IPS-NIHi11 (cell line): Measurements from ENCODE around the gene ZBTB26.
A peak's percentile ranks its signal among the peaks of the same experiment; 100 is the strongest.
"Not testable (repeated sequence)": the region's sequence is repeated elsewhere in the genome, so short reads cannot be mapped to it uniquely, and the experiment has no call there.

ENCODE experiments used
- DNase-seq: peaks from one replicate; pipeline ENCODE4 v3.0.0; 2012; ENCODE audit warnings: mixed read lengths, low spot score

Gene ZBTB26

DNA sequence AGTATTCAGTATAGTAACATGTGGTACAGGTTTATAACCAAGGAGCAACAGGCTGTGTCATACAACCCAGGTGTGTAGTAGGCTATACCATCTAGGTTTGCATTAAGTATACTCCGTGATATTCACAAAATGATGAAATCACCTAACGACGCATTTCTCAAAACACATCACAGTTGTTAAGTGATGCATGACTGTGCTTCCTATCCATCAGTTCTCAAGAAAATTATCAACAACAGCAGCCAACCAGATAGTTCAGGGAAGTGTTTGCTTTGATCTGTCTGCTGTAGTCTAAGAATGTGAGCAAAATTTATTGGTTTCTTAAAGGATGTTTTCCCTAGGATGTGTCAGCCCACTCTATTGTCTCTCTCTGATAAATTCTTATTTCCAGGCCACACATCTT is 7.4 kb downstream of the ZBTB26 start:
- no peak for DNase-seq

DNA sequence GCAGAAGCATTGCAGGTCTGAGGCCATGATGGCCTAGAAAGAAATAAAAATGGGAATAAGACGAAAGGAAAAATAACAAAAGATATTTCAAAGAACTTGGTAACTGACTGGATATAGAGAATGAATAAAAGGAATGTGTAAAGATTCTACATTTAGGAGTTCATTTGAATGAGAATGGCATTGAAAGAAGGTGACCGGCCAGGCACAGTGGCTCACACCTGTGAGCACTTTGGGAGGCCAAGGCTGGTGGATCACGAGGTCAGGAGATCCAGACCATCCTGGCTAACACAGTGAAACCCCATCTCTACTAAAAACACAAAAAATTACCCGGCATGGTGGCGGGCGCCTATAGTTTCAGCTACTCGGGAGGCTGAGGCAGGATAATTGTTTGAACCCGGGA is 8.6 kb downstream of the ZBTB26 start:
- no peak for DNase-seq

DNA sequence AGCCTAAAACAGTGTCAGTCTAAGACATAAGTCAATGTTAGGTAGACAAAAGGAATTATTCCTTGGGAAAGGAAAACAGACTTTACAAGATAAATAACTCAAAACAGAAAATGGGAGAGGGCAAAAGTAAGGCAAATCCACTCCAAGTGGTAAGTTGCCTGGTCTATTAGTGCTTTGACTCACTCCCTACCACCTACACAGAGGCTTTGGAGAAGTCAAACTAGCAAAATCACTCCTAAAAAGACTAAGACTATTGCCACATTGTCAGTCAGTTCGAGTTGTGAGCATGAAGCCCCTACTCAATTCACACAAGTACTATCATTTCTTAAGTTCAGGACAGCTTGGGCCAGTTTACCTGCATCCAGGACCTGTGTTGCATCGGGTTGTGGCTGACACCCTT is 13.0 kb downstream of the ZBTB26 start:
- DNase-seq, result no peak

DNA sequence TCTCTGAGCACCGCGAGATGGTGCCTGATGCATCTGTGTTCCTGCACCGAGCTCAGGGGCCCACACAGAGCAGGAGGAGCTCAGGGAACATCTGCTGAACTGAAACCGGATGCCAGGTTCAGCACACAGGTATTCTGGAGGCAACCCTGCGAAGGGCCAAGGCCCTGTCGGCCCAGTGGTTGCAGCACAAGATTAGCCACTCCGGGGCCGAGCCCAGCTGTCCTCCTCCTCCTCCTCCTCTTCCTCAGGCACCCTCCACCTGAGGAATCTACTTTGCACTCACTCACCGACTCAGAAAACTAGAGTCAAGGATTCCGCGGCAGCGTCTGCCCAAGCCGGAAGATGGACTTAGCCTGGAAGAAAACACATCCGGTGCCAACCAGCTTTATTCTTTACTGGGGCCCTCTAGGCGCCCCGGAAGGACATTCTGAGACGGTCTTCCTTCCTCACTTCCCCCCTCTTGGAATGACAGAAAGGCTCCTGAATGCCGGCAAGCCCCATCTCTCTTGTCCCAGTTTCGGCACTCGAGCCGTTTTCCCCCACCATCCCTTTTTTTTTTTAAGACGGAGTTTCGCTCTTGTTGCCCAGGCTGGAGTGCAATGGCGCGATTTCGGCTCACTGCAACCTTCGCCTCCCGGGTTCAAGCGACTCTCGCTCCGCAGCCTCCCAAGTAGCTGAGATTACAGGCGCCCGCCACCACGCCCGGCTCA is 18.2 kb downstream of the ZBTB26 start, which contains the start of gene ZBTB6:
ZBTB6 (minus strand) TSS at position 360 of the 710 bp plus-strand sequence. CDS start 1,251 bp downstream, outside the sequence.
- DNase-seq, result peak; percentile 76

DNA sequence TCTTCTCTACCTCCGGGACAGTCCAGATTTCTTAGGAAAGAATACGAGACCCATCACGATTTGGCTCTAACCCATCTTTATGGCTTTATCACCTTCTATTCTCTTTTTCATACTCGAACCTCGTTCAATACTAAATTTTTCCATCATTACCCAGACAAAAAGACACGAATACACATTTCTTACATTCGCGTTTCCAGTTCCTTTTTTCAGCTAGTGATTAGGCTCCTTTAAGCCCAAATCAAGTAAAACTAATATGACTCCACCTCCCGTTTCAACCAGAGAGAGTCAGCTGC is 18.7 kb downstream of the ZBTB26 start:
- DNase-seq, result no peak

DNA sequence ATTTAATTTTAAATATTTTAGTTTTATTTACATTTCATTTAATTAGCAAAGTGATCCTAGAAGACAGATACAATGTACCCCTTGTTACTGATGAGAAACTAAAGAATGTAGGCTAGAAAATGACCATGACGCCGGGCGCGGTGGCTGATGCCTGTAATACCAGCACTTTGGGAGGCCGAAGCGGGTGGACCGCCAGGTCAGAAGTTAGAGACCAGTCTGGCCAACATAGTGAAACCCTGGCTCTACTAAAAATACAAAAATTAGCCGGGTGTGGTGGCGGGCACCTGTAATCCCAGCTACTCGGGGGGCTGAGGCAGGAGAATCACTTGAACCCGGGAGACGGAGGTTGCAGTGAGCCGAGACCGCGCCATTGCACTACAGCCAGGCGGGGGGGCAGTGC is 25.2 kb downstream of the ZBTB26 start:
- DNase-seq, result not testable (repeated sequence)

DNA sequence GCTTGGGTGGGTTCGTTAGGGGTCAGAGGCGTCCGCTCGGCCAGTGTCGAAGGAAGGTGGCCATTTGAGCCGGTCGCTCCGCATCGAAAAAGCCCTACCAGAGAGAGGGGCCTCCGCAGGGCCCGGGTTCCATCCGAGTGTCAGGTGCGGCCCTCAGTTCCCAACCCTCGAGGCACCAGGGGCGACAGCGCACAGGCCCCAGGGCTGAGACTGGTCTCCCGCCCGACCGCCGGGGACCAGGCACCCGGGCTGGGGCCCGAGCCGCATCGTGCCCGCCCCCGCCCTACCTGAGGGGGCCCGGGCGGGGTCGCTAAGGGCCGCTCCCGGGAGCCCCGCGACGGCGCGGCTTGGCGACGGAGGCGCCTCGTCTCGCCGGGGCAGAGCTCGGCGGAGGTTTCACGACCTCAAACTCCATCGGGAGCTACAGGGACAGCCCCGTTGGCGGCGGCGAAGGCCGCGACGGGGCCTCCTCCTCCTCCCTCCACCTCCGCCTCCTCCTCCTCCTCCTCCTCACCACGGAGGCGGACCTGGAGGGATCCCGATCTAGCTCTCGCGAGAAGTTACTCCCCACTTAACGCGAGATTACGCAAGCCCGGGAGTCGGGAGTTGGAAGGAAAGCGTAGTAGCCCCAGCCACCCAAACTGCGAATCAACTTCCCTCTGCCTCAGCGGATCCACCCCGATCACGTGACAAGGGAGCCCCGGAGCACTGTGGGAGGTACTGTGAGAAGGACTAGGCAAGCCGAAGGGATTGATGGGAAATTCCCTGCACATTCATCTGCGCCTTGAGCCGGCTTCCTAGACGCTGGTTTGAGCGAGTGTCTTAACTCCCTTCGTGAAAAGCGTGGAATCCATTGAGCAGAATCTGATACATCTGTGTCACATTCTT is 26.2 kb downstream of the ZBTB26 start, which contains the start of gene RC3H2:
RC3H2 (minus strand) TSS at position 537 of the 888 bp plus-strand sequence. CDS start 7,850 bp downstream, outside the sequence.
- DNase-seq, result peak; percentile 93

DNA sequence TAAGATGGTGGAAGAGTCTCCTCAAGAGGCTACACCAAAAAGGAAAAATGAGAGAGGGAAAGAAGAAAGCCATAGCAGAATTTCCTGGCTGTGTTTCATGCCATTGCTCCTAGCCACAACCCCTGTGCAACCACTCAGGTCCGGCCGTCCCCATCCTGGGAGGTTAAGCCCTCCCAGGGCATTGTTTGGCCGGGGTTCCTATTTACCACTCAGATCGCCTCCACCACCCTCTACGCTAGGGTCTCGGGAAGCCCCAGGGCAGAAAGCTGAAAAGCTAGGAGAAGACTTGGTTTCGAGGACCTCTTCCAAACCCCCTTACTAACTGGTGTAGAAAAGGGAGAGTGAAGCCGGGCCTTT is 26.9 kb downstream of the ZBTB26 start:
- peak; percentile 47 for DNase-seq

DNA sequence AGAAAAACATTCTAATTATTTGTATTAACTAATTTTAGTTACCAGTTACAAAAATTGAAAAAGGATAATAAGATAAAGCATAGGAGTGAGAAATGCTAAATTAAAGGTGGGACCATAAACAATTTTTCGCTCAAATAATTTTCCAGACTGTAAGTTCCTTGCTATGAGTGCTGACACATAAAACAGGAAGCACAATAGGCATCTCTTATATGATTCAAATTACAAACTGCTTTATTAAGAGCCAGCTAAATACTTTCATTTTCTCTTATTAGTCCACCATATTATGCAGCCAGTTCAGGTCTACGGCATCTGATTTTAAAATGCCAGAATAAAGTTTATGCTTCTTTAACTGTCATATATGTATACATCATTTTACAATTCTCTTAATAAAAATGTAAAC is 30.5 kb downstream of the ZBTB26 start:
- DNase-seq, result no peak

DNA sequence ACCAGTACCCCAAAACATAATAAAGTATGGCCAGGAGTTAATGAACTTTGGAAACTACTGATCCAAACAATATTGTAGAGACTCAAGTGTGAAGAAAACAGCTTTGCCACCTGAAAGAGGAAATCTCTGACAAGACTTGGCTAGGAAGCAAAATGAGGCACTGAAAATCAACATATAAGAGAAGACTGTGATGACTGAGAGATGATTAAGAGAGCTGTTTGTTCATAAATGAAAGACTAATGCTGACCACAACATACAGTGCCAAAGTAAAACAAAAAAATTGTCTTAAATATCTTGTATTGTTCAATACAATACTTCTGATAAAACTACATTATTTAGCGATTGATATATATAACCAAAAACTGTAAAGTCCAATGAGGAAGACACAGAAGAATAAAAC is 33.3 kb downstream of the ZBTB26 start:
- no peak for DNase-seq

DNA sequence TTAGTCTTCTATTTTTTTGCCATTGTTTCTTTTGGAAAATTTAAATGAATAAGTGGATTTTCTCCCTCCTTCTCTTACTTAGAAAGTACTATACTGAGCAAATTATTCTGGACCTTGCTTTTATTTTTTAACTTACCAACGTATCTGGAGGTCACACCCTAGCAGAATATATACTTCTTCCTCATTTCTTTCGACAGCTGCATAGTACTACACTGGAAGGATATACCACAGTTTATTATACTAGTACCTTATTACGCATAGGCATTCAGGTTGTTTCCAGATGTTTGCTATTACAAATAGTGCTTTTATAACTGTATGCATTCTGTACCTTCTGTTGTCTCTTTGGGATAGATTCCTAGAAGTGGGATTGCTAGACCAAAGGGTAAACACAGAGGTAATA is 42.8 kb downstream of the ZBTB26 start:
- DNase-seq, result no peak

DNA sequence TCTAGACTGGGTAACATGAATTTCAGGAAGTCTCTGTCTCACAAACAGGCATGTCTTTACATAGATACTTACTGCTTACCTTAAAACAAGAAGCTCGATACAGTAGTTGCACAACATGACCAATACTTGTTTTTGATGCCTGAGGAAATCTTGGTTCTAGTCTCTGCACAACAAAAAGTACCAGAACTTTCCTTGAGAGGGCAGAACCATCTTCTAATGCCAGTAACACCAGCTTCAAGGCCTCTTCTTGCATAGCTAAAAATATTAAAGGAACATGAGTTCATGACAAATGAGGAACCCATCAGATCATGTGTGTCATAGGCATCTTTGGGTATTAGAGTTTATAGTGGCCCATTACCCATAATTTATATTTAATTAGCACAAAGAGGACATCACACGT is 48.2 kb downstream of the ZBTB26 start:
- no peak for DNase-seq

DNA sequence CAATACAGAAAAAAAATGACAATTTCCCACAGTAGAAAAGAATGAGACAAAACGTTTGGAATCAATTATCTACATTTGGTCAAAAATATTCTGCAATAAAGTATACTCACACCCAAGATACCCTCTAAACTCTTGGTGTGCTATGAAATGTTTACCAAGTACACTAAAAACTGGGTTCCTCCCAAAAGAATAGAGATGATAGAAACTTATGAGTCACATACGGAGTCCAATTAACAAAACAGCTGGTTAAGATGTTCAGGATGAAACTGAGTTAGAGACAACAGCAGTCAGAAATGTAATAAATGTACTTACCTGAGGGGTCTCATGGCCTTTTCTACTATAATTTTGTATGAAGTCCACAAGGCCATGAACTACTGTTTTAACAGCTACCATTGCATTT is 51.9 kb downstream of the ZBTB26 start:
- no peak for DNase-seq

DNA sequence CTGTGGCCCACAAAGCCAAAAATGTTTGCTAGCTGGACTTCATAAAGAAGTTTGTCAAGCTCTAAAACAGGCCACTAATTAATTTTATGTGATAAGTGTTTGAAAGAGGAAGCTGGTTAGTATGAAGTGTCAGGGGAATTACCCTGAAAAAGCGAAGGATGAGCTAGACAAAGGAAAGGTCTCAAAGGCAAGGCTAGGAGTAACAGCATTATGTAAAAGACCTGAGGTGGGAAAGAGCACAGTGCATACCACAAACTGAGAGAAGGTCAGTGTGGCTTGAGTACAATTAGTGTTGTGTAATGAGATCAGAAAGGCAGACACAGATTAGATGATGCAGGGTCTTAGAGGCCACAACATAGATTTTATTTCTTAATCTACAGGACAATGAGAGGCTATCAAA is 55.8 kb downstream of the ZBTB26 start:
- no peak for DNase-seq

DNA sequence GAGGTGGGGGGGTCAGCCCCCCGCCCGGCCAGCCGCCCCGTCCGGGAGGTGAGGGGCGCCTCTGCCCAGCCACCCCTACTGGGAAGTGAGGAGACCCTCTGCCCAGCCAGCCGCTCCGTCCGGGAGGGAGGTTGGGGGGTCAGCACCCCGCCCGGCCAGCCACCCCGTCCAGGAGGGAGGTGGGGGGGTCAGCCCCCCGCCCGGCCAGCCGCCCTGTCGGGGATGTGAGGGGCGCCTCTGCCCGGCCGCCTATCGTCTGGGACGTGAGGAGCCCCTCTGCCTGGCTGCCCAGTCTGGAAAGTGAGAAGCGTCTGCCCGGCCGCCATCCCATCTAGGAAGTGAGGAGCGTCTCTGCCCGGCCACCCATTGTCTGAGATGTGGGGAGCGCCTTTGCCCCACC is 64.0 kb downstream of the ZBTB26 start:
- DNase-seq, result not testable (repeated sequence)

DNA sequence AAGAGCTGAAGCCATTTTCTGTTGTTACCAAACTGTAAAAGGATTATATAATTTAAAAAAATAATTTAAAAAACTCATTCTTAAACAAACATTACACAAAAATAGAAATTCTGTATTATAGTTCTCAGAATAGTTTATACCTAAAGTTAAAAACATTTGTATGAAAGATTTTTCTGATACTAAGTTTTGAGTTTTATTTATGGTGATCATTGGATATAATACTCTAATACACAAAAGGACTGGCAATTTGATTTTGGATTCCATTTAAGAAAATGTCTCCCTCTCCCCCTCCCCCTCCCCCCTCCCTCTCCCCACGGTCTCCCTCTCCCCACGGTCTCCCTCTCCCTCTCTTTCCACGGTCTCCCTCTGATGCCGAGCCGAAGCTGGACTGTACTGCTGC is 65.2 kb downstream of the ZBTB26 start:
- no peak for DNase-seq
